GM10248 (cell line): ENCODE results near the gene ATG13.

Experiments used
- CTCF ChIA-PET: fragments of 300-600 bp; sonication (Branson Sonifier 250); formaldehyde crosslinking; extraction: SDS; loops from one replicate; lab custom pipeline; 2021; ENCODE audit warnings: antibody characterized with exemption; lab: Yijun Ruan, JAX
- POLR2A ChIA-PET: fragments of 350-650 bp; sonication (Branson Sonifier 250); formaldehyde crosslinking; extraction: SDS; loops from one replicate; lab custom pipeline; 2020; ENCODE audit warnings: antibody characterized with exemption; lab: Yijun Ruan, JAX
- DNase-seq: peaks from one replicate; pipeline ENCODE4 v3.0.0; 2012; ENCODE audit errors: extremely low spot score
- TF ChIP-seq, protein P1 (sequence below): IDR thresholded peaks from 2 replicates; pipeline ENCODE4 v1.5.1; 2012; ENCODE audit warnings: mild to moderate bottlenecking, low read depth; ENCODE audit errors: extremely low read depth, missing control alignments, control extremely low read depth

Gene ATG13

DNA sequence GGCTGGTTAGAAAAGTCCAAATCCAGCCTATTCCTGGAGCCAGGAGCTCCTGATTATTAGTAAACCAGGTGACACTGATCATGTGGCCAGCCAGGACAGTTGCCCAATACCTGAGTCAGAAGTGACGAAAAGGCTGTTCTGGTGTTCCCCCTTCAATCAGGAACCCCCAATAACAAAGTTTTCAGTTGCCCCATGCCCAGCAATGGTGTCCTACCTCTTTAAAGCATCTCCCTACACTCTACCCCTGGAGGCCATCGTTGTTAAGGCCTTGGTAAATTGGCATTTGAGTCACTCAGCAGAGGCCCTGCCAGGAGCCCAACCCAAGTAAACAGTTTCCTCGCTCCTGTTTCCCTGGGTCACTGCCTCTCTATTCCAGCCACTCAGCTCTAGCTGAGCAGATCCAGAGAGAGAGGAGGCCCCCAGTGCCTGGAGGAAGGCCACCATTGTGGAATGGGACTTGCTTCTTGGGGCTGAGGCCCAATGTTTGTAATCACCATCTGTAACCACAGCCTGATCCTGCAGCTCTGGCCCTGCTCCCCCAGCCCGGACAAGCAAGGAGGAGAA lies 58.0 kb downstream of the ATG13 start:
- ChIA-PET POLR2A (interaction anchor here (0.6 kb wide), 1 partner anchor 22 kb away, joined by 4 read pairs; no protein-coding TSS in a partner anchor), CTCF (interaction anchor here (1.1 to 1.5 kb wide), 3 partner anchors 21 to 276 kb away, joined by 3 read pairs; no protein-coding TSS in a partner anchor)
- TF ChIP-seq, protein P1, sequence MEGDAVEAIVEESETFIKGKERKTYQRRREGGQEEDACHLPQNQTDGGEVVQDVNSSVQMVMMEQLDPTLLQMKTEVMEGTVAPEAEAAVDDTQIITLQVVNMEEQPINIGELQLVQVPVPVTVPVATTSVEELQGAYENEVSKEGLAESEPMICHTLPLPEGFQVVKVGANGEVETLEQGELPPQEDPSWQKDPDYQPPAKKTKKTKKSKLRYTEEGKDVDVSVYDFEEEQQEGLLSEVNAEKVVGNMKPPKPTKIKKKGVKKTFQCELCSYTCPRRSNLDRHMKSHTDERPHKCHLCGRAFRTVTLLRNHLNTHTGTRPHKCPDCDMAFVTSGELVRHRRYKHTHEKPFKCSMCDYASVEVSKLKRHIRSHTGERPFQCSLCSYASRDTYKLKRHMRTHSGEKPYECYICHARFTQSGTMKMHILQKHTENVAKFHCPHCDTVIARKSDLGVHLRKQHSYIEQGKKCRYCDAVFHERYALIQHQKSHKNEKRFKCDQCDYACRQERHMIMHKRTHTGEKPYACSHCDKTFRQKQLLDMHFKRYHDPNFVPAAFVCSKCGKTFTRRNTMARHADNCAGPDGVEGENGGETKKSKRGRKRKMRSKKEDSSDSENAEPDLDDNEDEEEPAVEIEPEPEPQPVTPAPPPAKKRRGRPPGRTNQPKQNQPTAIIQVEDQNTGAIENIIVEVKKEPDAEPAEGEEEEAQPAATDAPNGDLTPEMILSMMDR = no peak
- no peak for DNase-seq

DNA sequence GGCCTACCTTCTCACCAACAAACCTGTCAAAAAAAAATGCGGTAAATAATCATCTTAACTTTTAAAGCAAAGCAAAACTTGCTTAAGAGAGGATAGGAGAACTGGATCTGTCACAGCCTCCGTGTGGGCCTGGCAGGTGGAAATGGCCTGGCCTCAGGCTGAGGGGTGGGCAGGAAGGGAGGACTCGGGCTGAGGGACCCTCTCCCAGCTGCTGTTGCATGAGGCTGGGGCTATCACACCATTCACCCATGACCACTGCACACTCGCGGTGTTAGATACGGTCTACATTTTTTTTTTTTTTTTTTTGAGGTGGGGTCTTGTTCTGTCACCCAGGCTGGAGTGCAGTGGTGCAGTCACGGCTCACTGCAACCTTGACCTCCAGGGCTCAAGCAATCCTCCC lies 58.6 kb downstream of the ATG13 start:
- CTCF ChIA-PET = no interaction called here
- no peak for DNase-seq
- TF ChIP-seq, protein P1 = no peak
- POLR2A ChIA-PET = interaction anchor here (0.6 kb wide), 1 partner anchor 23 kb away, joined by 4 read pairs; no protein-coding TSS in a partner anchor

DNA sequence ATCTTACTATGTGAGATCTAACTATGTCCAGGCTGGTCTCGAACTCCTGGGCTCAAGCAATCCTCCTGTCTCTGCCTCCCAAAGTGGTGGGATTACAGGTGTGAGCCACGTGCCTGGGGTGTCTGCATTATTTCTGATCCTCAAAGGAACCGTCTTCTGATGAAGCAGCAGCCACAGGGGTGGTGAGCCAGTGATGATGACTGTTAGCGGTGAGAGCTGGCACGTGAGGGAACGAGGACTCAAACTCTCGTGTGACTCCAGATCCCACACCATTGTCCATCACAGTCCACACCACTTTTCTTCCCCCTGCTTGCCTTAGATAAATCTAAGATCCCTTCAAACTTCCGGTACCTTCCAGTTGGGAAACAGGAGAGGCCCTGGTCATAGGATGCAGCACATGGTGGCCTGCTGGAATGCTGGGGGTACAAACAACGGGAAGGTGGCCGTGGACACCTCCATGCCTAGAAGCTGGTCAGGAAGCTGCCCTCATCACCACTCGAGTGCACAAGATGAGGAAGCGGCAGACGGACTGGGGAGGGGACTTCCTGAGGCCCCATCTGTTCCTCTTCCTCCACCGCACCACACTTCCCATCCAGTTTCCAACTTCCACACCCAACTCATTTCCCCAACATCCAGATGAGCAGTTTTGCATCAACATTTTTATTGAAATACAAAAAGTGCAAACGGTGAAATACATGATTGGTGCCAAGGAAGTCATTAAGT lies 59.2 kb downstream of the ATG13 start:
- POLR2A ChIA-PET = no interaction called here
- DNase-seq = no peak
- CTCF ChIA-PET = no interaction called here
- TF ChIP-seq, protein P1 = no peak

DNA sequence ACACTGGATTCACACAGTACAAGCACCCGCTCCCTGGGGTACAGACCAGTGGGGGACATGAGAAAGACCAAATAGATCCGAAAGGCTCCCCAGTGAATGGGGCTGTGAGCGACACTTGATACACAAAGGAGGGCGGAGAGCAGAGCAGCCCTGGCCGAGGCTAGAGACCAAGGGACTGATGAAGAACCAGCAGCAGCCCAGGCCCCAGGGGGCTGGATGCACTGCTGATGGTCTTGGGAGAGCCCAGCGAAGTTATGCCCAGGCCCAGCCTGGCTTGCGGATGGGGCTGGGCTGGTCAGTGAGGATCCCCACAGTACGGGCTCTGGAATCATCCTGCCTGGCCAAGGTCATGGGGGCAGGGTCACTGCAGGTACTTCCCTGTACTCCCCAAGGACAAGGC lies 59.8 kb downstream of the ATG13 start:
- ChIA-PET CTCF (no interaction called here), POLR2A (no interaction called here)
- DNase-seq = no peak
- TF ChIP-seq, protein P1 = no peak

DNA sequence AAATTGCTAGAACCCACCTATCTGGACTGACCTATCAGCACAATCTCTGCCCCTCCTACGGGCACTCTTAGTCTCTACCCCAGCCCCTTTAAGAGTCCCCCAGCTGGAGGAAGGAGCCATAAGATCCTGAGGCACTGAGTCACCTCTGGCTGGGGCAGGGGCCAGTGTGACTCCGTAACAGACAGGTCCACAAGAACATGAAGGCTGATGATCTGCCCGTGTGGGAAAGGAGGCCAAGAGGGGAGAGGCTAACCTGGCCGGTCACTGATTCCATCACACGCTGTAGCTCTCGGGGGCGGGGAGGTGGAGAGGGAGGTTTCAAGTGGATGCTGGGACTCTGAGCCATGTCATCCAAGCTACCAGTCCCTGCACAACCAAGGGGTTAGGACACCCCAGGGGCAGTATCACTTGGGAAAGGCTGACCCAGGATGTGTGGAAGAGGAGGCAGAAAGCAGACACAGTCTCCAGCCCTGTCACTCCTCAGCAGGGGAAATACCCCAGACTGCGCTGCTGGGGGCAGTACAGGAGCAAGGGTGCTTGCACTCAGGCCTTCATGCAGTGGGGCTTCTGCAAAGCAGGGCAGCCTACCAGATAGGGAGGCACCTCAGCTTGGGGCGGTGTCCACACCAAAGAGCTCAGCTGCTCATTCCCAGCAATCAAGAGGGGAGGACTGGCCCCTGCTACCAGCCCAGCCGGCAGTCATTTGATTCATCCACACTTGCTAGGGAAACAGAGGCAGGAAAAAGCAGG lies 60.8 kb downstream of the ATG13 start:
- CTCF ChIA-PET = no interaction called here
- DNase-seq = no peak
- POLR2A ChIA-PET = no interaction called here
- TF ChIP-seq, protein P1 = no peak

DNA sequence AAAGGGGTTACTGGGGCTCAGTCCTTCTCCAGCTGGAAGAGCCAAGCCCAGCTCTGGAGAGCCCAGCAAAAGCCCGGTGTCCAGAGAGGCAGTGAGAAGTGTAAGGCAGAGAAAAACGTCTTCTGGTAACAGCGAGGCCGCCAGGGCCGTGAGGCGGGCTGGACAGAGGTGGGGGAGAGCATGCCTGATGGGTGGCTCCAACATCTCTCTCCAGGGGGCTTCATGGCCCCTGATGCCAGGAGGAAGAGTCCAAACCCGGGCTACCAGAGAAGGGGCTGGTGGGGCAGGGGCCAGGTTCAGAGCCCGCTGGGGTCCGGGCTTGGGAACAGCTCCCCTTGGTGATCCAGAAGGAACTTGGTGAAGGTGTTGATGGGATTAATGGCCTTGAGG lies 61.4 kb downstream of the ATG13 start:
- no peak for DNase-seq
- ChIA-PET CTCF (no interaction called here), POLR2A (no interaction called here)
- TF ChIP-seq, protein P1 = no peak
